Activated naive CD8-positive, alpha-beta T cell treated with anti-CD3 and anti-CD28 coated beads, Interleukin-2, amount 50 U/mL, for 24 hours (primary cell): ENCODE results near the gene ARFIP1.

Experiments used
- ATAC-seq: fragments of 150-1000 bp; cut with Tn5 transposase; one replicate; pipeline ENCODE4 v1.10.0; 2021
- DNase-seq: peaks from one replicate; pipeline ENCODE4 v3.0.0; 2021
- H3K27ac Mint-ChIP-seq: one replicate; pipeline ENCODE4 v1.8.0; 2021; ENCODE audit warnings: mild to moderate bottlenecking, mixed read lengths
- H3K27me3 Mint-ChIP-seq: one replicate; pipeline ENCODE4 v1.8.0; 2021; ENCODE audit warnings: mixed read lengths
- H3K36me3 Mint-ChIP-seq: one replicate; pipeline ENCODE4 v1.8.0; 2021; ENCODE audit warnings: low read depth, mixed read lengths
- H3K4me1 Mint-ChIP-seq: one replicate; pipeline ENCODE4 v1.8.0; 2021; ENCODE audit warnings: mixed read lengths
- H3K4me3 Mint-ChIP-seq: one replicate; pipeline ENCODE4 v1.8.0; 2021; ENCODE audit warnings: mild to moderate bottlenecking, moderate library complexity, mixed read lengths
- H3K9me3 Mint-ChIP-seq: one replicate; pipeline ENCODE4 v1.8.0; 2021; ENCODE audit warnings: mixed read lengths

ARFIP1 gene

DNA sequence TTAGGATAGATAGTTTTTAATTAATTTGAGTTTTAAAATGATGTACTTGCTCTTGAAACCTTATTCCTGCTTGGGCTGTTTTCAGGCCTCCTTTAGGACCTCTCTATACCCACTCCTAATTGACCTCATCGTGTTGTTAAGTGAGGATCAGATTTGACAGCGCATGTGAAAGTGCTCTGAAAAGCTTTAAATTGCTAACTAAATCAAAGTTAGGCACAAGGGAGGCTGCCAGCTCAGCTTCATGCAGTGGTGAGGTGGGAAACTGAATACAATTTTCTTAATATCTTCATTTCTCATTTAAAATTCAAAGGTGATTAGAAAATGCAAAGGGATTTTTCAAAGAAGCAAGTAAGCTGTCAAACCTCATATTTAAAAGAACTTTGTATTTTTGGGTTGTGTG, 176.4 kb downstream of the ARFIP1 start:
- H3K27me3 Mint-ChIP-seq, result peaks cover 2% of the 10 kb centered on the region
- peaks cover 3% of the 10 kb centered on the region for H3K4me1 Mint-ChIP-seq
- ATAC-seq, result no peak
- no peaks in the 10 kb centered on the region for H3K9me3 Mint-ChIP-seq
- no peak overlapping the region for H3K27ac Mint-ChIP-seq
- DNase-seq, result no peak
- H3K36me3 Mint-ChIP-seq, result no peaks in the 10 kb centered on the region
- H3K4me3 Mint-ChIP-seq, result no peak overlapping the region

GRCh38 chr4:152956650-152957436, 177.1 kb downstream of the ARFIP1 start:
- ATAC-seq (no peak), DNase-seq (no peak)
- H3K4me3 Mint-ChIP-seq, result no peak overlapping the region
- peaks cover 3% of the 10 kb centered on the region for H3K4me1 Mint-ChIP-seq
- peaks cover under 1% of the 10 kb centered on the region for H3K27me3 Mint-ChIP-seq
- H3K9me3 Mint-ChIP-seq, result no peaks in the 10 kb centered on the region
- no peaks in the 10 kb centered on the region for H3K36me3 Mint-ChIP-seq
- H3K27ac Mint-ChIP-seq, result no peak overlapping the region

- peaks cover 3% of the 10 kb centered on the region for H3K4me1 Mint-ChIP-seq
- H3K9me3 Mint-ChIP-seq, result no peaks in the 10 kb centered on the region
- no peak for DNase-seq
- ATAC-seq, result no peak
- H3K4me3 Mint-ChIP-seq, result no peak overlapping the region
- no peaks in the 10 kb centered on the region for H3K36me3 Mint-ChIP-seq
- H3K27ac Mint-ChIP-seq, result no peak overlapping the region
- H3K27me3 Mint-ChIP-seq, result no peaks in the 10 kb centered on the region
Observed at GRCh38 chr4:152957437-152958171, 177.8 kb downstream of the ARFIP1 start.

DNA sequence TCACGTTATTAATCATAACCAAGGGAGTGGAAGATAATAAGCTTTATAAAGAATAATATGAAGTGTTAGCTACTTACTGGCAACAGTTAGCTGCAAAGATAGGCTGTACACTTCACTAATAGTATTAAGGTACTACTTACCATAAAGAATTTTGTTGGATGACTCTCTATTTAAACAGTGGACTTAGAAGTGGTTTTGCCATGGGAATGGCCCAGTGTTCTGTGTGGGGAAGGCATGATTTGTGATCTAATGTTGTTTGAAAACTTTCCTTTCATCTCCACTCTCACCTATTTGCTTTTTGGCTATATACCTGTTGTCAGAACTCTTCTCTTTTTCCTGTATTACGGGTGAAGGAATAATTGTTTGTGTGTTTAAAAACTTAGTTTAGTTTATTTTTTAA, 179.3 kb downstream of the ARFIP1 start:
- Mint-ChIP-seq H3K9me3 (no peaks in the 10 kb centered on the region), H3K27ac (no peak overlapping the region), H3K36me3 (no peaks in the 10 kb centered on the region), H3K4me1 (peaks cover 3% of the 10 kb centered on the region), H3K27me3 (no peaks in the 10 kb centered on the region), H3K4me3 (no peak overlapping the region)
- DNase-seq, result no peak
- no peak for ATAC-seq

DNA sequence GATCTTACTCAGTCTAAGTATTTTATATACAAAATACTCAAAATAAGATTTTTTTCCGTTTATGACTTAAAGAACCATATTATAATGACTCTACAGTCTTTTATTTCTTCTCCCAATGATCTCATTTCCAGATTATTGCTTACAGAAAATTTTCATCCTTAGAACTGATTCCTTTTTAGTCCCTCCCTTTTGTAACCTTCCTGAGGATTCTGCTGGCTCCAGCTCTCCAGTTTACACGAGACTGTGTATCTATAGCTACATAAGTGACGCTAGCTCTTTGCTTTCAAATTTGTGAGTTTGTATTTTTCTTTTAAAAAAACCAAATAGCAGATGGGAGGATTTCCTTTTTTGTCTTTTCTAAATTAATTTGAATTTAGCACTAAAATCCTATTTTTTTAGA, 180.3 kb downstream of the ARFIP1 start:
- Mint-ChIP-seq H3K27me3 (no peaks in the 10 kb centered on the region), H3K36me3 (no peaks in the 10 kb centered on the region), H3K4me3 (no peak overlapping the region), H3K27ac (no peak overlapping the region), H3K4me1 (peaks cover 3% of the 10 kb centered on the region), H3K9me3 (no peaks in the 10 kb centered on the region)
- DNase-seq (no peak), ATAC-seq (no peak)

GRCh38 chr4:152961014-152961772, 181.4 kb downstream of the ARFIP1 start:
- Mint-ChIP-seq H3K4me3 (no peak overlapping the region), H3K27ac (no peak overlapping the region), H3K4me1 (peaks cover 3% of the 10 kb centered on the region), H3K36me3 (no peaks in the 10 kb centered on the region), H3K27me3 (no peaks in the 10 kb centered on the region), H3K9me3 (no peaks in the 10 kb centered on the region)
- DNase-seq (no peak), ATAC-seq (no peak)

DNA sequence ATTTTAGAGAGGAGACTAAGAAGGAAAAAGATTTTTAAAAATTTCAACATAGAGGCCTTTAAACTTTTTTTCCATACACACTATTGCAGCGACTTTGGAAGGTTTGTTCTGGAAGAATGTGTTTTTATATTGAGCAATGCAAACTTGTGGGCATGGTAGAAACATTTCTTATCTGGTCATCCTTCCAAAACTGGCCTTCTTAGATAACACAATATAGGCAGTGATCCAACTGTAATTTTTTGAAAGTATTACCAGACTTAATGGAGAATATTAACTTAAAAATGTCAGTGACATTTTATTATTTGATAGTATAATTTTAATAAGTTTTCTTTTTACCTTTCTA, 182.0 kb downstream of the ARFIP1 start:
- no peak overlapping the region for H3K4me3 Mint-ChIP-seq
- H3K4me1 Mint-ChIP-seq, result peaks cover 3% of the 10 kb centered on the region
- H3K27me3 Mint-ChIP-seq, result no peaks in the 10 kb centered on the region
- no peak for DNase-seq
- ATAC-seq, result no peak
- no peaks in the 10 kb centered on the region for H3K9me3 Mint-ChIP-seq
- H3K36me3 Mint-ChIP-seq, result no peaks in the 10 kb centered on the region
- no peak overlapping the region for H3K27ac Mint-ChIP-seq
